Fibroblast of peridontal ligament (primary cell): ENCODE measurements around the gene DNAH2.

Experiments used
- DNase-seq: peaks from one replicate; pipeline ENCODE4 v3.0.0-alpha.2; 2010; ENCODE audit errors: extremely low read depth

Gene DNAH2

DNA sequence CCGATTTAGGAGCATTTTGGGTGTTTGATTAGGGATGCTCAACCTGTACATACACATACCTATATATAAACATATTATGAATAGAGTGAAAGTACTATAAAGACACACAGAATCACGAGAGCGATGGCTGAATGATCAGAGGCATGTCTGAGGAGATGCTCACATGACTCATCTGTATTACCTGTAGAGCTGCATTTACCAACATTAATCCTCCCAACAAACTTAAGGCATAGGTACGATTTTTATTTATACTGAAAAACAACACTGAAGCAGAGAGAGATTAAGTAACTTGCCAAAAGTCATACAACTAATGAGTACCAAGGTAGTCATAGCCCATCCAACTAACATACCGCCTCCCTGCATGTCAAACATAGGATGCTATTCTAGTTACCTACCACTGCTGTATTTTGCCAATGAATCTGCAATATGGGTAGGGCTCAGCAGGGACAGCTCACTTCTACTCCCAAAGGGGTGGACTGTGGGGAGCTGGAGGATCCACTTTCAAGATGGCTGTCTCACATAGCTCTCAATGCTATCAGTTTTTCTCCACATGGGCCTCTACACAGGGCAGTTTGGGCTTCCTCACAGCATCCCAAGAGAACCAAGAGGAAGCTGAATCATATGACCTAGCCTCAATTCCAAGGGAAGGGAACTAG is 147.6 kb downstream of the DNAH2 start:
- DNase-seq, result no peak

DNA sequence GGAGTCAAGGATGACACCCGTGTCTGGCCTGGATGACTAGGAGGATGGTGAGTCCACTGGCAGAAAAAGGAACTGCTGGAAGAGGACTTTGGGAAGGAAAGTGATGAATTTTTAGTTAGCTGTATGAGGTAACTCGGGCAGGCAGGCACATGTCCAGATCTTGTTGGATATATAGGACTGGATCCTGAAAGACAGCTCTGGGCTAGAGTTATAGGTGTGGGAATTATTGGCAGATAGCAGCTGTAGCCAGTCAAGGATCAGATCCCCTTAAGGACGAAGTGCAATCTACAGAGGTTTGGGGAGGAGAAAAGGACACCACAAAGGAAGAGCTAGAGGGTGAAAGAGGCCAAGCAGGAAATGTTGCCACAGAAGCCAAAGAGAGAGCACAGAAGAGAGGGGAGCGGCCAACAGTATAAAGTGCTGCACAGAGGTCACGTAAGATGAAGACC is 150.4 kb downstream of the DNAH2 start:
- DNase-seq, result no peak

DNA sequence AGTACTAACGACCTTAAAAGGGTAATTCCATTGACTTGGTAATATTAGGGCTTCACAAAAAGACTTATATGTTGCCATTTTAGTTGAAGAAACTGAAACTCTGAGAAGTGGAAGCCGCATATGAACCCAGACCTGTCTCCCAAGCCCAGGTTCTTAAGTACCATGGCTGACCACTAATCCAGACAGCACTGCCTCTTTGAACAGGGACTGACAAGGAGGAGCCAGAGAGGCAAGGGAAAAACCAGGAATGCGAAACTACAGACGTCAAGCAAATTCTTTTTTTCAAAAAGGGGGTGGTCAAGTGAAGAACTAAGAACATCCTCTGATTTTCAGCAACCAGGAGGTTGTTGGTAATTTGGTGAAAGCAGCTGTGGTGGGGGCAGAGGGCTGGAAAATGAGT is 155.5 kb downstream of the DNAH2 start:
- DNase-seq, result no peak

DNA sequence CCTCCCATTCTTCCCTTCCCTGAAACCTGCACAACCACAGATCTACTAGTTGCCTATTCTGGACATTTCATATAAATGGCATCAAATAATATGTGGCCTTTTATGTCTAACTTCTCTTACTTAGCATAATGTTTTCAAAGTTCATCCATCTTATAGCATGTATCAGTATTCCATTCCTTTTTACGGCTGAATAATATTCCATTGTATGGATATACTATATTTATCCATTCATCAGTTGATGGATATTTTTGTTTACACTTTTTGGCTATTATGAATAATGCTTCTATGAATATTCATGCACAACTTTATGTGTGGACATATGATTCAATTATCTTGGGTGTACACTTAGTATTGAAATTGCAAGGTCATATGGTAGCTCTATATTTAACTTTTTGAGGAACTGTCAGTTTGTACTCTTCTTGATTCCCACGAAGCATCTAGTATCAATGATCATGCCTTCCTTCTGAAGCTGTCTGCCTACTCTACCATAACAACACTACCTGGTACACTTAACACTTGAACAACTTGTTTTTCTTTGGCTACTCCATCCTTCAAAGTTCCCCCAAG is 158.3 kb downstream of the DNAH2 start:
- no peak for DNase-seq

DNA sequence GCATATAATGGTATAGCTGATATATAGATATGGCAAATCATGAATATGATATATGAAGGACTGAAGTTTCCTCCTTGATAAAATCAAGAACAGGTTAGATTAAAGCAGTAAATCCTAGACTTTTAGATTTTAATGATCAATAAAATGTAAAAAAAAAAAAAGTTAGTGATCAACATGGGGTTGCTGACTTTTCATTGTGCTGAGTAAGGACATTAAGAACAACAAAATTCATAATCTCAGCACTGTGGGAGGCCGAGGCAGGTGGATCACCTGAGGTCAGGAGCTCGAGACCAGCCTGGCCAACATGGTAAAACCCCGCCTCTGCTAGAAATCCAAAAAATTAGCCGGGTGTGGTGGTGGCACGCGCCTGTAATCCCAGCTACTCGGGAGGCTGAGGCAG is 160.7 kb downstream of the DNAH2 start:
- no peak for DNase-seq

DNA sequence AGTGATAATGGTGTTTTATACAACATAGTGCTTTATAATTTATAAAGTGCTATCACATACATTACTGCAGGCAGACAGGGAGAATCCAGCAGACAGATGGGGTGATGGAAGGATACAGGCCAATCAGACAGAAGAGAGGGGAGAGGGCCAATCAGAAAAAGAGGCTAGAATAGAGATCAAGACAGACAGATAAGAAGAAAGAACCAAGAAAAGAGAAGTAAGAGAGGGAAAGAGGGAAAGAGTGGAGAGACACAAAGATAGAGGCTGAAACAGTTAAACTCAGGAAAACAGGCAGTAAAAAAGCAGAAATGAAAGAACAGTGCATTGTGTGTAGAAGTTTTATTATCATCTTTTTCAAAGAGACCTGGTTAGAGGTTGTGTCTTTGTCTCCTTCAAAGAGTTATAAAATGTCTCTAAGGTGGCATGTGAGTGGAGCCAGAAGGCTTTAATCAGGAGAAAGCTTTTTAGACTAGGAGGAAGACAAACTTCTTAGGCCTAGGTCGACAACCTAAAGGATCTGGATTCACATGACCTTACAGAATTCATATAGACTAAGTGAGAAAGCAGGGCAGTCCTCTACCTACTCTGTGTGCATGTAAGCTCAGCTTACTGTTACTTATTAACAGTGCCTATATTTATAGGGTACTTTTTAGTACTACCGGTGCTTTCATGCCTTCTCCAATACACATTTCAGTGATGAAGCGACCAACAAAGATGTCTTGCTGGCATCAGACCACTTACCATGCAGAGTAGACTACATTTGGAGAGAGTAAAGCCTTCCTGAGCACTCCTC is 162.7 kb downstream of the DNAH2 start:
- no peak for DNase-seq

DNA sequence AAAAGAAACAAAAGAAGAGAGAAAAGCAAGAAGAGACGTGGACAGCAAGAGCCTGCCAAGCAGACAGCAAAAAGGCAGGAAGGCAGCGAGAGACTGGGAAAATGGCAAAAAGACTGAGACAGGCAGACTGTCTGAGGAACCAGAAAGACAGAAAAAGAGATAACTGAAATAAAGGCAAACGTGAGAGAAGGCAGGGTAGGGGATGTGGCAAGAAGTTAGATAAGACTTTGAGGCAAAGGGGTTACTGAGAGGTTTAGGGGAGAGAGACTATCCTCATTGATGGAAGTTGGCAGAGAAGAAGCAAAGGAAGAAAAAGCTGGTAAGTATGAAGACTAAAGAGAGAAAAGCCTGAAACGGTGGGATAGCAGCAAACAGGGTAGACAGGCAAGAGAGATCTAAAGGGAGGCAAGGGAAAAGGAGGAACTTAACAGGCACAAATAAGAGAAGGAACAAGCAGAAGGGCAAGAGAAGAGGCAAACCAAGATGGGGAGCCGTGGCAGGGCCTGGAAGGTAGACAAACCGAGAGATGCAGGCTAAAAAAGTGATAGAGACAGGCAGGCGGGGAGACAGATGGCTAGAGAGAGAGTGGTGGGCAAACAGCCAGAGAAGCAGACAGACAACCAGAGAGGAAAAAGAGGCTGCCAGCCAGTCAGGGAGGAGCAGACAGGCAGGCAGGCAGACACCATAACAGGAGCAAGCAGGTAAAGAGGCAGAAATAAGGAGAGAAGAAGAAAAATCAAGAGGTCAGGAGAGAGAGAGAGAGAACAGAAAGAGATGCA is 163.9 kb downstream of the DNAH2 start:
- DNase-seq, result no peak

DNA sequence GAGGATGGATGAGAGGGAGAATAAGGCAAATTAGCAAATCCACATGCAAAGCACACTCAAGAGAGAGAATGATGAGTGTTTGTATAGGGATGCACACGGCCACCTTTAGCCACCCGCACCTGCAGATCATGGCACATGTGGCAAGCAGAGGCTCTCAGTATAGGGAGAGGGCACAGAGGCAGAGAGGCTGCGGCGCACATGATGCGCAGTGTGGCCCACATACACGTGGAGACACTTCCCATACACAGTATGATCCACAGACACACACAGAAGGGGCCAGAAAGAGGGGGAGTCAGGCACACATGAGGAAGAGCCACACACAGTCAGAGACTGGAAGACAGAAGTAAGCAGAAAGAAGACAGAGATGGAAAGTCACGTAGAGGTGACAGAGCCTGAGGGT is 164.5 kb downstream of the DNAH2 start:
- no peak for DNase-seq

DNA sequence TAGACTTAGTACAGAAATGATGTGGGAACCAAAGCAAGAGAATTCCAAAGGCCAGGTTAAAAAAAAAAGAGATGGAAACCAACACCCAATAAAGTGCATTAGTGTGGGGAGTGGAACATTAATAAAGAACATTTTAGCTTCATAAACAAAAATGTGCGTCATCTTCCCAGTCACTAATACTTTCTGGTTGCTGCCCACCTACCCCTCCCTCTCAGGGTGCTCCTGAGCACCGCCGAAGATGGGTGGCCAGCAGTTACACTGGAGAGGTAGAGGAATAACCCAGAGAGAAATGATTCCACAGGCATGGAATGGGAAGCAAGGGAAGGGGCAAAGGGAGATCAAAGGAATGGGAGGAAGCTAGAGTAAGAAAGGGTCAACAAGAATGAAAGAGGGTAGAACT is 165.1 kb downstream of the DNAH2 start:
- DNase-seq, result no peak
